K562 (cell line): ENCODE measurements around the gene TRPC4AP. TPM values are rescaled to one million over a fixed set of nuclear protein-coding genes. Genes with fewer than 3 reads are reported as not detected.

ENCODE experiments used
- EP400 ChIP-seq: fragments of 450-650 bp; IDR thresholded peaks from 2 replicates; pipeline ENCODE4 v1.6.1; 2017; ENCODE audit warnings: antibody characterized with exemption, mild to moderate bottlenecking, moderate library complexity
- GABPA ChIP-seq: fragments of 200-800 bp; sonication (Bioruptor generic); conservative IDR thresholded peaks from 2 replicates; pipeline ENCODE4 v1.6.1; 2016; ENCODE audit warnings: low read depth, missing genetic modification characterization, missing compliant biosample characterization
- NR2F6 ChIP-seq: fragments of 450-650 bp; formaldehyde crosslinking; IDR thresholded peaks from 2 replicates; pipeline ENCODE4 v1.4.0; 2020; ENCODE audit warnings: mild to moderate bottlenecking
- RB1 ChIP-seq: fragments of 450-650 bp; IDR thresholded peaks from 2 replicates; pipeline ENCODE4 v1.6.1; 2017; ENCODE audit warnings: low read depth, mild to moderate bottlenecking
- SAP30 ChIP-seq: fragments of 200-600 bp; sonication (generic); IDR thresholded peaks from 2 replicates; pipeline ENCODE4 v1.6.1; 2012; ENCODE audit warnings: borderline replicate concordance, low read depth, mild to moderate bottlenecking, moderate library complexity, low read length, control low read depth, inconsistent platforms; ENCODE audit not compliant: insufficient read depth, poor library complexity, severe bottlenecking
- SLC30A9 ChIP-seq: fragments of 250-450 bp; sonication (Bioruptor Pico); IDR thresholded peaks from 2 replicates; pipeline ENCODE4 v1.8.0; 2022; ENCODE audit warnings: mild to moderate bottlenecking, moderate library complexity
- ZNF764 ChIP-seq: fragments of 250-450 bp; sonication (Bioruptor Pico); IDR thresholded peaks from 2 replicates; pipeline ENCODE4 v1.4.0; 2020; ENCODE audit warnings: low read depth, mild to moderate bottlenecking, moderate library complexity
- polyA plus RNA-seq, 8 experiments: library from polyadenylated mRNA; depleted of rRNA in 4 of 8; stranded (reverse) in 5 of 8; unstranded in 3 of 8; fragments of >200 nt; fragmentation: Nextera tagmentation in 2 of 8; fragmentation: Illumina TruSeq in 1 of 8; extraction: Ambion mirVana in 2 of 8; extraction: Trizol in 1 of 8; gene quantifications; 2 replicates each; pipeline versions ENCODE4 v1.2.1 to v1.2.3, GENCODE V29; 2011 to 2014; ENCODE audit warnings: inconsistent platforms in 1 of 8, missing spikeins in 1 of 8
- total RNA-seq, 7 experiments: library from RNA; depleted of rRNA in 6 of 7; stranded (reverse); fragments of >200 nt in 6 of 7; fragmentation: Illumina TruSeq in 2 of 7; extraction: Trizol in 2 of 7; gene quantifications; 2 replicates each; pipeline versions ENCODE4 v1.2.1 to v1.2.3, GENCODE V29; 2011 to 2021; ENCODE audit warnings: low replicate concordance in 1 of 7
- TF ChIP-seq, protein P1 (sequence below): fragments of 450-650 bp; IDR thresholded peaks from 2 replicates; pipeline ENCODE4 v1.6.1; 2016; ENCODE audit warnings: mild to moderate bottlenecking, moderate library complexity
- TF ChIP-seq, protein P2 (sequence below): fragments of 250-450 bp; sonication (Bioruptor Pico); IDR thresholded peaks from 2 replicates; pipeline ENCODE4 v1.8.0; 2022; ENCODE audit warnings: moderate library complexity, mild to moderate bottlenecking, inconsistent platforms
- TF ChIP-seq, protein P3 (sequence below): fragments of 450-650 bp; formaldehyde crosslinking; IDR thresholded peaks from 2 replicates; pipeline ENCODE4 v1.4.0; 2022; ENCODE audit warnings: missing genetic modification characterization
- TF ChIP-seq, protein P4 (sequence below), 2 experiments: IDR thresholded peaks; 2 replicates each; pipeline ENCODE4 v1.6.1; 2012; ENCODE audit warnings: improper control_type of control experiment in 2 of 2, low read depth in 2 of 2, low read length in 2 of 2, borderline replicate concordance in 1 of 2

Gene TRPC4AP
- total and polyA plus RNA-seq, 9 of the 15 experiments (the other 6 are each of a cell fraction or from before 2014, with no cell fraction given): 2.3 to 70.3 (median 33.3) TPM

DNA sequence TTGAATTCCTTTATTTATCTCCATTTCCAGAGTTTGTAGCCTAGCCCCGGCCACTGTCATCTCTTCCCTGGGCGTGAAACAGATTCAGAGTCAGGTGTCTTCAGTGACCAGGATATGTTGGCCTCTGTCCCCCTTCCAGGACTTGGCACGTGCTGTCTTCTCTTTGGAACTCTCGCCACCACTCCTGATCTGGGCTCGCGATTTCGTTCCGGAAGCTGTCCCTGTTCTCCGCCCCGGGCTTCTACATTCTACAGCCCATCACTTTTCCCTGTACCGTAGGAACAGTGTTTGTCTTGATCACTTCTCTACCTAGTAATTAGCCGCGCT is 137.7 kb downstream of the TRPC4AP start (continued):
- TF ChIP-seq, protein P1, sequence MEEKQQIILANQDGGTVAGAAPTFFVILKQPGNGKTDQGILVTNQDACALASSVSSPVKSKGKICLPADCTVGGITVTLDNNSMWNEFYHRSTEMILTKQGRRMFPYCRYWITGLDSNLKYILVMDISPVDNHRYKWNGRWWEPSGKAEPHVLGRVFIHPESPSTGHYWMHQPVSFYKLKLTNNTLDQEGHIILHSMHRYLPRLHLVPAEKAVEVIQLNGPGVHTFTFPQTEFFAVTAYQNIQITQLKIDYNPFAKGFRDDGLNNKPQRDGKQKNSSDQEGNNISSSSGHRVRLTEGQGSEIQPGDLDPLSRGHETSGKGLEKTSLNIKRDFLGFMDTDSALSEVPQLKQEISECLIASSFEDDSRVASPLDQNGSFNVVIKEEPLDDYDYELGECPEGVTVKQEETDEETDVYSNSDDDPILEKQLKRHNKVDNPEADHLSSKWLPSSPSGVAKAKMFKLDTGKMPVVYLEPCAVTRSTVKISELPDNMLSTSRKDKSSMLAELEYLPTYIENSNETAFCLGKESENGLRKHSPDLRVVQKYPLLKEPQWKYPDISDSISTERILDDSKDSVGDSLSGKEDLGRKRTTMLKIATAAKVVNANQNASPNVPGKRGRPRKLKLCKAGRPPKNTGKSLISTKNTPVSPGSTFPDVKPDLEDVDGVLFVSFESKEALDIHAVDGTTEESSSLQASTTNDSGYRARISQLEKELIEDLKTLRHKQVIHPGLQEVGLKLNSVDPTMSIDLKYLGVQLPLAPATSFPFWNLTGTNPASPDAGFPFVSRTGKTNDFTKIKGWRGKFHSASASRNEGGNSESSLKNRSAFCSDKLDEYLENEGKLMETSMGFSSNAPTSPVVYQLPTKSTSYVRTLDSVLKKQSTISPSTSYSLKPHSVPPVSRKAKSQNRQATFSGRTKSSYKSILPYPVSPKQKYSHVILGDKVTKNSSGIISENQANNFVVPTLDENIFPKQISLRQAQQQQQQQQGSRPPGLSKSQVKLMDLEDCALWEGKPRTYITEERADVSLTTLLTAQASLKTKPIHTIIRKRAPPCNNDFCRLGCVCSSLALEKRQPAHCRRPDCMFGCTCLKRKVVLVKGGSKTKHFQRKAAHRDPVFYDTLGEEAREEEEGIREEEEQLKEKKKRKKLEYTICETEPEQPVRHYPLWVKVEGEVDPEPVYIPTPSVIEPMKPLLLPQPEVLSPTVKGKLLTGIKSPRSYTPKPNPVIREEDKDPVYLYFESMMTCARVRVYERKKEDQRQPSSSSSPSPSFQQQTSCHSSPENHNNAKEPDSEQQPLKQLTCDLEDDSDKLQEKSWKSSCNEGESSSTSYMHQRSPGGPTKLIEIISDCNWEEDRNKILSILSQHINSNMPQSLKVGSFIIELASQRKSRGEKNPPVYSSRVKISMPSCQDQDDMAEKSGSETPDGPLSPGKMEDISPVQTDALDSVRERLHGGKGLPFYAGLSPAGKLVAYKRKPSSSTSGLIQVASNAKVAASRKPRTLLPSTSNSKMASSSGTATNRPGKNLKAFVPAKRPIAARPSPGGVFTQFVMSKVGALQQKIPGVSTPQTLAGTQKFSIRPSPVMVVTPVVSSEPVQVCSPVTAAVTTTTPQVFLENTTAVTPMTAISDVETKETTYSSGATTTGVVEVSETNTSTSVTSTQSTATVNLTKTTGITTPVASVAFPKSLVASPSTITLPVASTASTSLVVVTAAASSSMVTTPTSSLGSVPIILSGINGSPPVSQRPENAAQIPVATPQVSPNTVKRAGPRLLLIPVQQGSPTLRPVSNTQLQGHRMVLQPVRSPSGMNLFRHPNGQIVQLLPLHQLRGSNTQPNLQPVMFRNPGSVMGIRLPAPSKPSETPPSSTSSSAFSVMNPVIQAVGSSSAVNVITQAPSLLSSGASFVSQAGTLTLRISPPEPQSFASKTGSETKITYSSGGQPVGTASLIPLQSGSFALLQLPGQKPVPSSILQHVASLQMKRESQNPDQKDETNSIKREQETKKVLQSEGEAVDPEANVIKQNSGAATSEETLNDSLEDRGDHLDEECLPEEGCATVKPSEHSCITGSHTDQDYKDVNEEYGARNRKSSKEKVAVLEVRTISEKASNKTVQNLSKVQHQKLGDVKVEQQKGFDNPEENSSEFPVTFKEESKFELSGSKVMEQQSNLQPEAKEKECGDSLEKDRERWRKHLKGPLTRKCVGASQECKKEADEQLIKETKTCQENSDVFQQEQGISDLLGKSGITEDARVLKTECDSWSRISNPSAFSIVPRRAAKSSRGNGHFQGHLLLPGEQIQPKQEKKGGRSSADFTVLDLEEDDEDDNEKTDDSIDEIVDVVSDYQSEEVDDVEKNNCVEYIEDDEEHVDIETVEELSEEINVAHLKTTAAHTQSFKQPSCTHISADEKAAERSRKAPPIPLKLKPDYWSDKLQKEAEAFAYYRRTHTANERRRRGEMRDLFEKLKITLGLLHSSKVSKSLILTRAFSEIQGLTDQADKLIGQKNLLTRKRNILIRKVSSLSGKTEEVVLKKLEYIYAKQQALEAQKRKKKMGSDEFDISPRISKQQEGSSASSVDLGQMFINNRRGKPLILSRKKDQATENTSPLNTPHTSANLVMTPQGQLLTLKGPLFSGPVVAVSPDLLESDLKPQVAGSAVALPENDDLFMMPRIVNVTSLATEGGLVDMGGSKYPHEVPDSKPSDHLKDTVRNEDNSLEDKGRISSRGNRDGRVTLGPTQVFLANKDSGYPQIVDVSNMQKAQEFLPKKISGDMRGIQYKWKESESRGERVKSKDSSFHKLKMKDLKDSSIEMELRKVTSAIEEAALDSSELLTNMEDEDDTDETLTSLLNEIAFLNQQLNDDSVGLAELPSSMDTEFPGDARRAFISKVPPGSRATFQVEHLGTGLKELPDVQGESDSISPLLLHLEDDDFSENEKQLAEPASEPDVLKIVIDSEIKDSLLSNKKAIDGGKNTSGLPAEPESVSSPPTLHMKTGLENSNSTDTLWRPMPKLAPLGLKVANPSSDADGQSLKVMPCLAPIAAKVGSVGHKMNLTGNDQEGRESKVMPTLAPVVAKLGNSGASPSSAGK: peak; percentile 64
- TF ChIP-seq, protein P2, sequence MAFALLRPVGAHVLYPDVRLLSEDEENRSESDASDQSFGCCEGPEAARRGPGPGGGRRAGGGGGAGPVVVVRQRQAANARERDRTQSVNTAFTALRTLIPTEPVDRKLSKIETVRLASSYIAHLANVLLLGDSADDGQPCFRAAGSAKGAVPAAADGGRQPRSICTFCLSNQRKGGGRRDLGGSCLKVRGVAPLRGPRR: no peak
- TF ChIP-seq NR2F6 (no peak), RB1 (0 out of 2 replicates have a peak, but pooled peaks have one; percentile 6), SLC30A9 (CRISPR knock-in tag) (no peak), EP400 (peak; percentile 20; the same call in 1 of the 2 replicates), ZNF764 (CRISPR knock-in tag) (no peak), GABPA (tag) (peak; percentile 46), SAP30 (peak; percentile 88)
- TF ChIP-seq, protein P3, sequence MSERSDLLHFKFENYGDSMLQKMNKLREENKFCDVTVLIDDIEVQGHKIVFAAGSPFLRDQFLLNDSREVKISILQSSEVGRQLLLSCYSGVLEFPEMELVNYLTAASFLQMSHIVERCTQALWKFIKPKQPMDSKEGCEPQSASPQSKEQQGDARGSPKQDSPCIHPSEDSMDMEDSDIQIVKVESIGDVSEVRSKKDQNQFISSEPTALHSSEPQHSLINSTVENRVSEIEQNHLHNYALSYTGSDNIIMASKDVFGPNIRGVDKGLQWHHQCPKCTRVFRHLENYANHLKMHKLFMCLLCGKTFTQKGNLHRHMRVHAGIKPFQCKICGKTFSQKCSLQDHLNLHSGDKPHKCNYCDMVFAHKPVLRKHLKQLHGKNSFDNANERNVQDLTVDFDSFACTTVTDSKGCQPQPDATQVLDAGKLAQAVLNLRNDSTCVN (CRISPR knock-in tag): peak; percentile 23; the same call in 1 of the 2 replicates
- TF ChIP-seq, protein P4, sequence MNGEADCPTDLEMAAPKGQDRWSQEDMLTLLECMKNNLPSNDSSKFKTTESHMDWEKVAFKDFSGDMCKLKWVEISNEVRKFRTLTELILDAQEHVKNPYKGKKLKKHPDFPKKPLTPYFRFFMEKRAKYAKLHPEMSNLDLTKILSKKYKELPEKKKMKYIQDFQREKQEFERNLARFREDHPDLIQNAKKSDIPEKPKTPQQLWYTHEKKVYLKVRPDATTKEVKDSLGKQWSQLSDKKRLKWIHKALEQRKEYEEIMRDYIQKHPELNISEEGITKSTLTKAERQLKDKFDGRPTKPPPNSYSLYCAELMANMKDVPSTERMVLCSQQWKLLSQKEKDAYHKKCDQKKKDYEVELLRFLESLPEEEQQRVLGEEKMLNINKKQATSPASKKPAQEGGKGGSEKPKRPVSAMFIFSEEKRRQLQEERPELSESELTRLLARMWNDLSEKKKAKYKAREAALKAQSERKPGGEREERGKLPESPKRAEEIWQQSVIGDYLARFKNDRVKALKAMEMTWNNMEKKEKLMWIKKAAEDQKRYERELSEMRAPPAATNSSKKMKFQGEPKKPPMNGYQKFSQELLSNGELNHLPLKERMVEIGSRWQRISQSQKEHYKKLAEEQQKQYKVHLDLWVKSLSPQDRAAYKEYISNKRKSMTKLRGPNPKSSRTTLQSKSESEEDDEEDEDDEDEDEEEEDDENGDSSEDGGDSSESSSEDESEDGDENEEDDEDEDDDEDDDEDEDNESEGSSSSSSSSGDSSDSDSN (IDR thresholded peaks at IDR 0.05; ENCODE audit: borderline replicate concordance in 1 of 2, low read depth in 2 of 2, low read length in 2 of 2): 0 out of 4 replicates have a peak, but pooled peaks have one; percentile 23 to 54
